ENCODE data around the gene TNS3. TPM values are rescaled to one million over a fixed set of nuclear protein-coding genes. Genes with fewer than 3 reads are reported as not detected.

Gene TNS3
- total RNA-seq, 1 donor from 2014 or later: 168 TPM

DNA sequence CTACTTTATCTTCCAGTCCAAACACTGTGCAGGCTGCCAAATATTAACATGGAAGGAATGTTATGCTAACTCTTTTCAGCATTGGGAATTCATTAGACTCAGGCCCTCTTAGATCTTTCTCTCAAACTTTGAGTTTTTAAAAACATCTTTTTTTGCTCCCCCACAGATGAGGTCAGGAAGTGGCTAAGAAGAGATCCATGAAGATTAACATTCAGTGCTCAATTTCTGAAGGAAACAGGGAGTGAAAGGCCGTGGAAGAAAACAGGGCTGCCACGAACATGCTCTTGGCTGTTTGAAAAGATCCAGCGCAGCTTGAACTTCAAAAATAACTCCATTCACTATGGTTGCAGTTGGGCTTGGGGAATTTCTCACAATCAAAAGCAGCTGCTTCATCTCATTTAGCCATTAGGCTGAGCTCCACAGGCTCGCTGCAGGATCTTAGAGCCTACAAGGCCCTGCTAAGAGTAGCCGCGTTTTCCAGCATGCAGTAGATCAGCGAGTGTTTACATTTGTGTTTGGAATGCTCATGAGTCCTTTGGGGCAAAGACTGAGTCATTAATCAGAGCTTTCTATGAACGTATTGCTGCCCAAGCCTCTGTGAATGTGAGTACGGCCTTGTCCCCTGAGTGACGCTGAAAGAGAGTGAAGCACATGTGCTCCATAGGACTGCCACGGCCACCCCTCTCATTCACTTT lies 41.2 kb upstream of the TNS3 start:
- Histone ChIP-seq H3K4me3 (no peak overlapping the region), H3K9me3 (no peaks in the 10 kb centered on the region), H3K4me1 (peaks cover 11% of the 10 kb centered on the region), H3K27me3 (no peaks in the 10 kb centered on the region), H3K36me3 (no peaks in the 10 kb centered on the region), H3K27ac (no peak overlapping the region)
- intact Hi-C loops (cut with DNase I): no loop called here
- peak; percentile 80 for ATAC-seq
- DNase-seq: no peak
- TF ChIP-seq, protein P1, sequence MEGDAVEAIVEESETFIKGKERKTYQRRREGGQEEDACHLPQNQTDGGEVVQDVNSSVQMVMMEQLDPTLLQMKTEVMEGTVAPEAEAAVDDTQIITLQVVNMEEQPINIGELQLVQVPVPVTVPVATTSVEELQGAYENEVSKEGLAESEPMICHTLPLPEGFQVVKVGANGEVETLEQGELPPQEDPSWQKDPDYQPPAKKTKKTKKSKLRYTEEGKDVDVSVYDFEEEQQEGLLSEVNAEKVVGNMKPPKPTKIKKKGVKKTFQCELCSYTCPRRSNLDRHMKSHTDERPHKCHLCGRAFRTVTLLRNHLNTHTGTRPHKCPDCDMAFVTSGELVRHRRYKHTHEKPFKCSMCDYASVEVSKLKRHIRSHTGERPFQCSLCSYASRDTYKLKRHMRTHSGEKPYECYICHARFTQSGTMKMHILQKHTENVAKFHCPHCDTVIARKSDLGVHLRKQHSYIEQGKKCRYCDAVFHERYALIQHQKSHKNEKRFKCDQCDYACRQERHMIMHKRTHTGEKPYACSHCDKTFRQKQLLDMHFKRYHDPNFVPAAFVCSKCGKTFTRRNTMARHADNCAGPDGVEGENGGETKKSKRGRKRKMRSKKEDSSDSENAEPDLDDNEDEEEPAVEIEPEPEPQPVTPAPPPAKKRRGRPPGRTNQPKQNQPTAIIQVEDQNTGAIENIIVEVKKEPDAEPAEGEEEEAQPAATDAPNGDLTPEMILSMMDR (IDR thresholded peaks at IDR 0.05): no peak

GRCh38 chr7:47622586-47622945 lies 40.7 kb upstream of the TNS3 start:
- TF ChIP-seq, protein P1 (IDR thresholded peaks at IDR 0.05): no peak
- Histone ChIP-seq H3K27me3 (no peaks in the 10 kb centered on the region), H3K27ac (peak overlapping the region; percentile 66), H3K4me3 (no peak overlapping the region), H3K36me3 (no peaks in the 10 kb centered on the region), H3K4me1 (peaks cover 11% of the 10 kb centered on the region), H3K9me3 (no peaks in the 10 kb centered on the region)
- no peak for ATAC-seq
- intact Hi-C loops (cut with DNase I): no loop called here
- DNase-seq: no peak

GRCh38 chr7:47621979-47622561 lies 40.2 kb upstream of the TNS3 start:
- ATAC-seq (peak; percentile 10), DNase-seq (no peak)
- TF ChIP-seq, protein P1 (IDR thresholded peaks at IDR 0.05): no peak
- Histone ChIP-seq H3K4me3 (no peak overlapping the region), H3K27me3 (no peaks in the 10 kb centered on the region), H3K27ac (peak overlapping the region; percentile 66), H3K9me3 (no peaks in the 10 kb centered on the region), H3K36me3 (no peaks in the 10 kb centered on the region), H3K4me1 (peaks cover 11% of the 10 kb centered on the region)
- intact Hi-C loops (cut with DNase I): no loop called here

DNA sequence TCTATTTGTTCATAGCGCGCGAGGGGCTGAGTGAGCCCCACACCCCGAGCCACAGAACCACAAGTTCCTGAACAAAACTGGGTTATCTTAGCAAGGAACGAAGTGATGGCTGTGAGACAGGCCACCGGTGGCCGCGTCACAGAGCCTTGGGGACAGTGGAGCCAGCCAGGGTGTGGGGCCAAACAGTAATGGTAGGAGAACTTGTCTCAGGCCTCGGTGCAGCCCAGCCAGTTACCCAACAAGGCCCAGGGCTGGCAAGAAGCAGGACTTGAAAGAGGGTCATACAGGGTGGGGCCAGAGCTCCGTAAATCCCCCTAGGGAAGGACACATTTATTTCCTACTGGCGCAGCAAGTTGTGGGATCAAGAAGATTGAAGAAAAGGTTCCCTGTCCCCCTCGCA lies 39.4 kb upstream of the TNS3 start:
- Histone ChIP-seq H3K4me1 (peaks cover 11% of the 10 kb centered on the region), H3K4me3 (no peak overlapping the region), H3K9me3 (no peaks in the 10 kb centered on the region), H3K27ac (peak overlapping the region; percentile 66), H3K27me3 (no peaks in the 10 kb centered on the region), H3K36me3 (no peaks in the 10 kb centered on the region)
- TF ChIP-seq, protein P1 (IDR thresholded peaks at IDR 0.05): no peak
- ATAC-seq (no peak), DNase-seq (no peak)
- intact Hi-C loops (cut with DNase I): no loop called here

DNA sequence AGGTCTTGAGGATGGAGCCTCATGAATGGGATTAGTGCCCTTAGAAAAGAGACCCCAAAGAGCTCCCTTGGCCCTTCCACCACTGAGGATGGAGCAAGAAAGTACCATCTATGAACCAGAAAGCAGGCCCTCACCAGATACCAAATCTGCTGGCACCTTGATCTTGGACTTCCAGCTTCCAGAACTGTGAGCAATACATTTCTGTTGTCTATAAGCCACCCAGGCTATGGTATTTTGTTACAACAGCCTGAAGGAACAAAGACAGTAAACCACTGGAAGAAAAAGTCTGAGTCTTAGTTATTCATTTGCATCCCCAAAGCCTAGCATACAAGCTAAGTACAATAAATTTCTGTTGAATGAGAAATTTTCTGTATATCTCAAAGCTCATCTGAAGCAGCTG lies 37.9 kb upstream of the TNS3 start:
- Histone ChIP-seq H3K9me3 (no peaks in the 10 kb centered on the region), H3K36me3 (no peaks in the 10 kb centered on the region), H3K4me3 (no peak overlapping the region), H3K27ac (no peak overlapping the region), H3K27me3 (no peaks in the 10 kb centered on the region), H3K4me1 (peaks cover 11% of the 10 kb centered on the region)
- TF ChIP-seq, protein P1 (IDR thresholded peaks at IDR 0.05): no peak
- no peak for DNase-seq
- intact Hi-C loops (cut with DNase I): no loop called here
- no peak for ATAC-seq
